Neural cell (in vitro differentiated cells): Measurements from ENCODE around the gene PRM1. TPM values are rescaled to one million over a fixed set of nuclear protein-coding genes. Genes with fewer than 3 reads are reported as not detected.

ENCODE experiments used
- H2AFZ ChIP-seq: fragments of 200-600, 300-800 bp; sonication (generic), shearing (Covaris generic); 2 replicates; pipeline ENCODE4 v1.6.0; 2014; ENCODE audit warnings: low read depth, mild to moderate bottlenecking, antibody characterized with exemption, low read length, moderate library complexity
- H3F3A ChIP-seq: fragments of 200-600 bp; shearing (Covaris generic); 2 replicates; pipeline ENCODE4 v1.6.1; 2016; ENCODE audit warnings: mild to moderate bottlenecking, moderate library complexity, mixed read lengths, antibody characterized with exemption, low read length; ENCODE audit not compliant: insufficient read depth, poor library complexity, severe bottlenecking
- H3K27ac ChIP-seq: fragments of 200-600, 300-800 bp; sonication (generic), shearing (Covaris generic); 2 replicates; pipeline ENCODE4 v1.5.1; 2014; ENCODE audit warnings: mild to moderate bottlenecking, low read length, moderate library complexity
- H3K27me3 ChIP-seq: fragments of 300-800, 200-600 bp; sonication (generic), shearing (Covaris generic); 2 replicates; pipeline ENCODE4 v1.6.0; 2014; ENCODE audit warnings: mild to moderate bottlenecking, low read depth, low read length, moderate library complexity; ENCODE audit not compliant: insufficient read depth
- H3K36me3 ChIP-seq: fragments of 300-800, 200-600 bp; sonication (generic), shearing (Covaris generic); 2 replicates; pipeline ENCODE4 v1.5.1; 2014; ENCODE audit warnings: mild to moderate bottlenecking, antibody characterized with exemption, low read length, moderate library complexity; ENCODE audit not compliant: insufficient read depth
- H3K4me2 ChIP-seq: fragments of 300-800, 200-600 bp; sonication (generic), shearing (Covaris generic); 2 replicates; pipeline ENCODE4 v1.6.0; 2014; ENCODE audit warnings: mild to moderate bottlenecking, low read length
- H3K4me3 ChIP-seq: fragments of 300-800, 200-600 bp; sonication (generic), shearing (Covaris generic); 2 replicates; pipeline ENCODE4 v1.5.1; 2014; ENCODE audit warnings: mild to moderate bottlenecking, low read length, moderate library complexity
- H3K79me2 ChIP-seq: fragments of 200-600 bp; shearing (Covaris generic); replicated peaks from 2 replicates; pipeline ENCODE4 v1.6.0; 2014; ENCODE audit warnings: mild to moderate bottlenecking, low read length, moderate library complexity; ENCODE audit not compliant: insufficient read depth
- H3K9ac ChIP-seq: fragments of 300-800, 200-600 bp; sonication (generic), shearing (Covaris generic); 2 replicates; pipeline ENCODE4 v1.6.1; 2016; ENCODE audit warnings: mild to moderate bottlenecking, low read length, mixed read lengths
- H3K9me2 ChIP-seq: fragments of 200-600 bp; shearing (Covaris generic); 2 replicates; pipeline ENCODE4 v1.6.1; 2016; ENCODE audit warnings: mild to moderate bottlenecking, low read length, mixed read lengths; ENCODE audit not compliant: insufficient read depth
- H3K9me3 ChIP-seq: fragments of 200-600, 300-800 bp; sonication (generic), shearing (Covaris generic); 2 replicates; pipeline ENCODE4 v1.6.1; 2016; ENCODE audit warnings: mild to moderate bottlenecking, mixed run types, low read length, moderate library complexity, mixed read lengths
- H4K20me1 ChIP-seq: fragments of 200-600 bp; shearing (Covaris generic); 2 replicates; pipeline ENCODE4 v1.6.1; 2016; ENCODE audit warnings: mild to moderate bottlenecking, mixed run types; ENCODE audit not compliant: insufficient read depth
- EP300 ChIP-seq: fragments of 450-650 bp; conservative IDR thresholded peaks from 2 replicates; pipeline ENCODE4 v1.6.1; 2014; ENCODE audit warnings: antibody characterized with exemption, mild to moderate bottlenecking, moderate library complexity; ENCODE audit not compliant: poor library complexity, severe bottlenecking
- EZH2 ChIP-seq: fragments of 200-600, 300-800 bp; shearing (Covaris generic), sonication (generic); IDR thresholded peaks from 2 replicates; pipeline ENCODE4 v1.6.1; 2014; ENCODE audit warnings: antibody characterized with exemption, low read length, borderline replicate concordance, mild to moderate bottlenecking; ENCODE audit not compliant: insufficient read depth, poor library complexity, severe bottlenecking
- MXI1 ChIP-seq: fragments of 450-650 bp; conservative IDR thresholded peaks from 2 replicates; pipeline ENCODE4 v1.6.1; 2014; ENCODE audit warnings: antibody characterized with exemption, mild to moderate bottlenecking; ENCODE audit not compliant: poor library complexity, severe bottlenecking
- POLR2AphosphoS5 ChIP-seq: IDR thresholded peaks from 2 replicates; pipeline ENCODE4 v1.6.1; 2012
- RAD21 ChIP-seq: fragments of 450-650 bp; conservative IDR thresholded peaks from 2 replicates; pipeline ENCODE4 v1.6.1; 2014; ENCODE audit warnings: antibody characterized with exemption, mild to moderate bottlenecking, moderate library complexity
- SMC3 ChIP-seq: fragments of 450-650 bp; conservative IDR thresholded peaks from 2 replicates; pipeline ENCODE4 v1.6.1; 2014; ENCODE audit warnings: antibody characterized with exemption, mild to moderate bottlenecking, moderate library complexity; ENCODE audit not compliant: poor library complexity
- TAF1 ChIP-seq: IDR thresholded peaks from 2 replicates; pipeline ENCODE4 v1.6.1; 2012; ENCODE audit warnings: low read depth
- polyA plus RNA-seq: library from polyadenylated mRNA; depleted of rRNA; stranded (reverse); fragments of >200 nt; gene quantifications from 2 replicates; pipeline ENCODE4 v1.2.3, GENCODE V29; 2014
- TF ChIP-seq, protein P1 (sequence below): fragments of 450-650 bp; IDR thresholded peaks from 2 replicates; pipeline ENCODE4 v1.5.1; 2014; ENCODE audit warnings: antibody characterized with exemption, mild to moderate bottlenecking, moderate library complexity; ENCODE audit not compliant: poor library complexity, severe bottlenecking
- TF ChIP-seq, protein P2 (sequence below): IDR thresholded peaks from 2 replicates; pipeline ENCODE4 v1.6.1; 2012; ENCODE audit warnings: borderline replicate concordance

The PRM1 gene
- polyA plus RNA-seq, 1 donor from 2014 or later: not detected

DNA sequence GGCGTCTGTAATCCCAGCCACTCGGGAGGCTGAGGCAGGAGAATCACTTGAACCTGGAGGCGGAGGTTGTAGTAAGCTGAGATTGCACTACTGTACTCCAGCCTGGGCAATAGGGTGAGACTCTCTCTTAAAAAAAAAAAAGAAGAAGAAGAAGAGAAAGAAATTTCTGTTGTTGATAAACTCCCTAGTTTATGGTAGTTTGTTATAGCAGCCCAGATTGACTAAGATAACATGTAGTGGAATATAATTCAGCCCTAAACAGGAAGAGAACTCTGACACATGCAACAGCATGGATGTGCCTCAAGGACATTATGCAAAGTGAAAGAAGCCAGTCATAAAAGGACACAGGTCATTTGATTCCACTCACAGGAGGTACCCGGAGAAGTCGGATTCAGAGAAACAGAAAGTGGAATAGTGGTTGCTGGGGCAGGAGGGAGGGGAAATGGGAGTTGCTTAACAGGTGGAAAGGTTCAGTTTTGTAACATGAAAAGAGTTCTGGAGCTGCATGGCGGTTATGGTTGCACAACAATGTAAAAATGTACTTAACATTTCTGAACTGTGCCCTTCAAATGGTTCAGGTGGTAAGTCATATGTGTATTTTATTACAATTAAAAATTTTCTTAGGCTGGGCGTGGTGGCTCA lies 26.0 kb upstream of the PRM1 start:
- H3K79me2 ChIP-seq: no peaks in the 10 kb centered on the region
- H3K27me3 ChIP-seq: no peaks in the 10 kb centered on the region
- no peak for TF ChIP-seq TAF1
- TF ChIP-seq SMC3: no peak
- no peak for TF ChIP-seq EP300
- TF ChIP-seq, protein P1, sequence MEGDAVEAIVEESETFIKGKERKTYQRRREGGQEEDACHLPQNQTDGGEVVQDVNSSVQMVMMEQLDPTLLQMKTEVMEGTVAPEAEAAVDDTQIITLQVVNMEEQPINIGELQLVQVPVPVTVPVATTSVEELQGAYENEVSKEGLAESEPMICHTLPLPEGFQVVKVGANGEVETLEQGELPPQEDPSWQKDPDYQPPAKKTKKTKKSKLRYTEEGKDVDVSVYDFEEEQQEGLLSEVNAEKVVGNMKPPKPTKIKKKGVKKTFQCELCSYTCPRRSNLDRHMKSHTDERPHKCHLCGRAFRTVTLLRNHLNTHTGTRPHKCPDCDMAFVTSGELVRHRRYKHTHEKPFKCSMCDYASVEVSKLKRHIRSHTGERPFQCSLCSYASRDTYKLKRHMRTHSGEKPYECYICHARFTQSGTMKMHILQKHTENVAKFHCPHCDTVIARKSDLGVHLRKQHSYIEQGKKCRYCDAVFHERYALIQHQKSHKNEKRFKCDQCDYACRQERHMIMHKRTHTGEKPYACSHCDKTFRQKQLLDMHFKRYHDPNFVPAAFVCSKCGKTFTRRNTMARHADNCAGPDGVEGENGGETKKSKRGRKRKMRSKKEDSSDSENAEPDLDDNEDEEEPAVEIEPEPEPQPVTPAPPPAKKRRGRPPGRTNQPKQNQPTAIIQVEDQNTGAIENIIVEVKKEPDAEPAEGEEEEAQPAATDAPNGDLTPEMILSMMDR: no peak
- no peak overlapping the region for H3K4me3 ChIP-seq
- no peaks in the 10 kb centered on the region for H3K9me2 ChIP-seq
- H4K20me1 ChIP-seq: no peaks in the 10 kb centered on the region
- H3K9ac ChIP-seq: no peak overlapping the region
- no peak overlapping the region for H3K27ac ChIP-seq
- H3F3A ChIP-seq: no peaks in the 10 kb centered on the region
- no peak overlapping the region for H2AFZ ChIP-seq
- H3K9me3 ChIP-seq: no peaks in the 10 kb centered on the region
- H3K36me3 ChIP-seq: no peaks in the 10 kb centered on the region
- H3K4me2 ChIP-seq: no peak overlapping the region

DNA sequence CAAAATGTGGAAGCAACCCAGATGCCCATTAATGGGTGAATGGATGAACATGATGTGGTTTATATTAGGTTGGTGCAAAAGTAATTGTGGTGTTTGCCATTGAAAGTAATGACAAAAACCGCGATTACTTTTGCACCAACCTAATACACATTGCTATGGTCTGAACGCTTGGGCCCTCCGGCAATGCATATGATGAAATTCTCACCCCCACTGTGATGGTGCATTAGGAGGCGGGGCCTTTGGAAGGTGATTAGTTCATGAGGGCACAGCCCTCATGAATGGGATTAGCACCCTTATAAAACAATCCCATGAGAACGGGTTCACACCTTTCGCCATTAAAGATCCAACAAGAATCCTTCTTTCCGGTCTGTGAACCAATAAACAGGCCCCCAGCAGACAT lies 25.3 kb upstream of the PRM1 start:
- Histone ChIP-seq H4K20me1 (no peaks in the 10 kb centered on the region), H3K79me2 (no peaks in the 10 kb centered on the region), H3K4me3 (no peak overlapping the region), H3K36me3 (no peaks in the 10 kb centered on the region), H3K27ac (no peak overlapping the region), H3K9me3 (no peaks in the 10 kb centered on the region), H3K9ac (no peak overlapping the region), H3F3A (no peaks in the 10 kb centered on the region), H3K27me3 (no peaks in the 10 kb centered on the region), H2AFZ (no peak overlapping the region), H3K9me2 (no peaks in the 10 kb centered on the region), H3K4me2 (no peak overlapping the region)
- no peak for TF ChIP-seq MXI1
- TF ChIP-seq, protein P1: no peak
- TF ChIP-seq, protein P2, sequence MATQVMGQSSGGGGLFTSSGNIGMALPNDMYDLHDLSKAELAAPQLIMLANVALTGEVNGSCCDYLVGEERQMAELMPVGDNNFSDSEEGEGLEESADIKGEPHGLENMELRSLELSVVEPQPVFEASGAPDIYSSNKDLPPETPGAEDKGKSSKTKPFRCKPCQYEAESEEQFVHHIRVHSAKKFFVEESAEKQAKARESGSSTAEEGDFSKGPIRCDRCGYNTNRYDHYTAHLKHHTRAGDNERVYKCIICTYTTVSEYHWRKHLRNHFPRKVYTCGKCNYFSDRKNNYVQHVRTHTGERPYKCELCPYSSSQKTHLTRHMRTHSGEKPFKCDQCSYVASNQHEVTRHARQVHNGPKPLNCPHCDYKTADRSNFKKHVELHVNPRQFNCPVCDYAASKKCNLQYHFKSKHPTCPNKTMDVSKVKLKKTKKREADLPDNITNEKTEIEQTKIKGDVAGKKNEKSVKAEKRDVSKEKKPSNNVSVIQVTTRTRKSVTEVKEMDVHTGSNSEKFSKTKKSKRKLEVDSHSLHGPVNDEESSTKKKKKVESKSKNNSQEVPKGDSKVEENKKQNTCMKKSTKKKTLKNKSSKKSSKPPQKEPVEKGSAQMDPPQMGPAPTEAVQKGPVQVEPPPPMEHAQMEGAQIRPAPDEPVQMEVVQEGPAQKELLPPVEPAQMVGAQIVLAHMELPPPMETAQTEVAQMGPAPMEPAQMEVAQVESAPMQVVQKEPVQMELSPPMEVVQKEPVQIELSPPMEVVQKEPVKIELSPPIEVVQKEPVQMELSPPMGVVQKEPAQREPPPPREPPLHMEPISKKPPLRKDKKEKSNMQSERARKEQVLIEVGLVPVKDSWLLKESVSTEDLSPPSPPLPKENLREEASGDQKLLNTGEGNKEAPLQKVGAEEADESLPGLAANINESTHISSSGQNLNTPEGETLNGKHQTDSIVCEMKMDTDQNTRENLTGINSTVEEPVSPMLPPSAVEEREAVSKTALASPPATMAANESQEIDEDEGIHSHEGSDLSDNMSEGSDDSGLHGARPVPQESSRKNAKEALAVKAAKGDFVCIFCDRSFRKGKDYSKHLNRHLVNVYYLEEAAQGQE: no peak
- TF ChIP-seq EZH2: no peak
- TF ChIP-seq TAF1: no peak
- no peak for TF ChIP-seq POLR2AphosphoS5
- TF ChIP-seq SMC3: no peak
- no peak for TF ChIP-seq RAD21
- TF ChIP-seq EP300: no peak
